ENCODE data around the gene TCF4.

TCF4 gene

DNA sequence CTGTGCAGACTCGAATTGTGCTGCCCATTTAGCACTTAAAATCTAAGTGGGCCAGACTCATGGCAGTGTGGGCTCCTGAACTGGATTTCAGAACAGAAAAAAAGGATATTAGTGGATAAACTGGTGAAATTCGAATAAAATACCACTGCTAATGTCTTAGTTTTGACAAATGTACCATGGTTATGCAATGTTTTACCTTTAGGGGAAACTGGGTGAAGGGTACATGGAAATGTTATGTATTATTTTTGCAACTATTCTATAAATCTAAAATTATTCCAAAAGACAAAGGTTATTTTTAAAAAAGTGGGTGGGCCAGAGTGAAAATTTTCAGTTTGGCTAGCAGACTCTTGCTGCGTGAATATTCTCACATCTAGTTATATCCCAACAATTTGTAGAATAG lies 368.2 kb downstream of the TCF4 start:
- DNase-seq: no peak

GRCh38 chr18:55219059-55219458 lies 368.9 kb downstream of the TCF4 start:
- DNase-seq: no peak

DNA sequence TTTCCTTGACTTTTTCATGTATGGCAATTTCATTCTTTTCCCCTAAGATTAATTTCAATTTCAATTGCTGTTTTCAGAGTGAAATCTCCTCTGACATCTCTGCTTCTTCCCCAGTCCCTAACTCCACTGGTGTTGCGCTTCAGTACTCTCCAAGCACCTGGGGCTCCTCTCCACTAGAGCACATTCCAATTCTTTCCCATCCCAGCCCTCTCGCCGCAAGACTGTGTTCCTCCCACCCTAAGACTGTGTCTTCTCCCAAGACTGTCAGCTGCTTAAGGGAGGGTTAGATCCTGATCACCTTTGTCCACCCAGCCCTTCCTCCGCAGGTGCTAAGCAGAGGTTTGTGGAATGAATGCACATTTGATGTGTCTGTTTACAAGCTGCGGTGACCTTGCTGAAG lies 373.0 kb downstream of the TCF4 start:
- no peak for DNase-seq

- DNase-seq: no peak
Observed at GRCh38 chr18:55214534-55214933, 373.5 kb downstream of the TCF4 start.

GRCh38 chr18:55213586-55213985 lies 374.4 kb downstream of the TCF4 start:
- no peak for DNase-seq

DNA sequence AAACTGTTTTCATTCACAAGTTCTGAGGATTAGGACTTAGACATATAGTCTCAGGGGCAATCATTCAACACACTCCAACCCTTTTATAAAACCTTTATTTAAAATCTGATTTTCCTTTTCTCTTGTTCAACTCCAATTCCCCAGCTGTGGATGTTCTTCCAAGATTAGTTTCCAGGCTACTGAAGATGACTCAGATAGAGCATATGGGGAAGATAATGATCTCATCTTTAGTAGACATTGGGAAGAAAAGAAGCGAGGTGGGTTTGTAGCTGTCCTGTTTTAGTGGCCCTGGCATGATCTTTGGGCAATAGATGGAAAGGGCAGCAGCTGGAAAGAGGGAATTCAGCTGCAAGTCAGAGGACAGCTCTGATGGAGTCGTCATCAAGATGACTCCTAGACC lies 381.1 kb downstream of the TCF4 start:
- no peak for DNase-seq

DNA sequence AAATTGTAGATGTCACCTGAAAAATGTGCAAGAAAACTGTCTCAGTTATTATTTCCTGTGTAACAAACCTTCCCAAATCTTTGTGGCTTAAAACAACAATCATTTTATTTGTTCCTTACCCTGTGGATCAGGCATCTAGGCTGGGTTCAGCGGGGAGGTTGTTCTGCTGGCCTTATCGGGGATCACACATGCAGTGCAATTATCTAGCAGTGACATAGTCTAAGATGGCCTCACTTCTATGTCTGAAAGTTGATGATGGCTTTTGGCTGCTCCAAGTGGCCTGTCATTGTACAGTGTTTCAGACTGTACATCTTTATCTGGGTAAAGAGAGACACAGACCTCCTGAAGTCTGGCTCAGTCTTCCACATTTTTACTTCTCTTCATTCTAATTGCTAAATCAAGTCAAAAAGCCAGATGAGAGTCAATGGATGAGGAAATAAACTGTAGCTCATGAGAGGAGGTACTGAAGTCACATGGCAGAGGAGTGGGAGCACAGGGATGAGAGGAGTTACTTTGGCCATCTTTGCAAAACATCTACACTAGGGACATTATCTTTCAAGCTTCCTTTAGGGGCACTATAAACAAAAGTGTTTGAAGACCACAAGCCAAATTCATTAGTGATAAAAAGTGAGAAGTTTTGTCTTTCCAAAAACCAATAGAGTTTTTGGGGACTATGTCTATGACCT lies 385.6 kb downstream of the TCF4 start:
- no peak for DNase-seq

GRCh38 chr18:55199291-55199963 lies 388.6 kb downstream of the TCF4 start:
- no peak for DNase-seq

DNA sequence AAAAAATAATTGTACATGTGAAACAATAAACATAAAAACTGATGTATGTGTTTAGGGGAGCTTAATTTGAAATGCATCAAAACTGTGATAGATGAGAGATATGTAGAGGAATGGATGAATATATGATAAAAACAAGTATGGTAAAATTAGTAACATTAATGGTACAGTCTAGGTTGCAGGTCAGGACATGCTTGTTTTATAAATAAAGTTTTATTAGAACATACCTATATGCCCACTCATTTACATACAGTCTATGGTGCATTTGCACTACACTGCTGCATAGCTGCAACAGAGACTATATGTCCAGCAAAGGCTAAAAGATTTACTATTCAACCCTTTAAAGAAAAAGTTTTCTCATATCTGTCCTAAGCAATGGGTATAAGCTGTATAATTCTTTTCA lies 392.1 kb downstream of the TCF4 start:
- no peak for DNase-seq

DNA sequence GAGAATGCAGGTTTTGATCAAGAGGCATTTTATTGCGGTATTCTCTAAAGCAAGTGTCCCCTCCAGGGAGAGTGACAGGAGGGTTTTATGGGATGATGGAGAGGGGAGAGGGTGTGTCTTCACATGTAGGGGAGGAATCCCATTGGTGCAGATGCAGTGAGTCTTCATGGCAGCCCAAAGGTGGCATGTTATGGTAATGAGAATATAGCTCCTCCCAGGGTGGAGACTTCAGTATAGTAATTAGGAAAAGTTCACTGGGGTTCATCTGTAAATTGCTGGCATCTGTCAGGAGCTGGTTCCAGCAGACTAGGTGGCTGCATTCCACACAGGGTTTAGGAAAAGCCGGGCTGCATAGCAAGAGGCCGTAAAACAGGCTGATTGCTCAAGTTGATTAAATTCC lies 398.0 kb downstream of the TCF4 start:
- no peak for DNase-seq

GRCh38 chr18:55186588-55186987 lies 401.4 kb downstream of the TCF4 start:
- no peak for DNase-seq

DNA sequence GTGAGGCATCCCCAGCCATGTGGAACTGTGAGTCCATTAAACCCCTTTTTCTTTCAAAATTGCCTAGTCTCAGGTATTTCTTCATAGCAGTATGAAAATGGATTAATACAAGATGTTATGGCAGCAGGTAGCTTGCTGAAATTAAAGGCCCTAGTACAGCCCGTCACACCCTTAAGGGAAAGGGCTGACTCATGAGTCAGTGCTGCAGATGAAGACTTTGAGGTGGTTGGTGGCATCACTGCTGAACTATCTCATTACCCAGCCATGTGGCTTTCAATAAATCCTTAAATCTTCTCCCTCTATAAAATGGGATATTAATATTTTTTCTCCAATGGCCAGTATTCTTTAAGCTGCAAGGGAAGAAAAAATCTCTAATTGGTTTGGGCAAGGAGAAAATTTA lies 402.6 kb downstream of the TCF4 start:
- no peak for DNase-seq

DNA sequence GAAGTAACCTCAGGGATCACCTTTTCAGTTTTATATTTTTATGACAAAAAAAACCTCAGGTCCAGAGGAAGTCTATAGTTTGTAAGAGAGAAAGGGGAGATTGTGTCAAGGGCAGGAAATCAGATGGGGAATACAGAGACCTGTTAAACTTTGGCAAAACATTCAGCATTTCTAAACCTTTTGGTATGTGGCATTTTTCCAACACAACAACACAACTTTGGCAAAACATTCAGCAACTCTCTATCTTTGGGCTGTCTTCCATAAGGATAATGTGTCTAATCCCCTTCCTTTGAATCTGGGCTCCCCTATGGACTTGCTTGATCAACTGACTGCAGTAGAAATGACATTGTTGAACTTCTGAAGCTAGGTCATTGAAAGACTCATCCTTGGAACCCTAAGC lies 408.2 kb downstream of the TCF4 start:
- no peak for DNase-seq

GRCh38 chr18:55179425-55179824 lies 408.6 kb downstream of the TCF4 start:
- DNase-seq: no peak

DNA sequence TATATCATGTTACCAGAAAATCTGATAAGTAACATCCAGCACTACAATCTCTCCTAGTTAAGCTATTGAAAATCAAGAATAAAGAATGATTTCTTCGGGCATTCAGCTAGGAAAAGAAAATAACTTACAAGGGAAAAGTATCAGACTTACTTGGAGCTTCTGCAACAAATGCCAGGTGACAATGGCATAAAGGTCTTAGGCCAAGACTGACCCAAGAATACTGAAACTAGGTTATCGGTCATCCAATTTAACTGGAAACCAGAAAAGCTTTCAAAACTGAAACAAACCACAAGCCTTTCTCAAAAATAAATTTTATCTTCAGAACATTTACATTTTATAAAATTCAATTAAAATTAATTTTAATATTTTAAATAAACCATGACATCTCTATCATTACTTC lies 414.7 kb downstream of the TCF4 start:
- DNase-seq: no peak
